ENCODE data around the gene SLC4A1.
A peak's percentile ranks its signal among the peaks of the same experiment; 100 is the strongest.

Gene SLC4A1

DNA sequence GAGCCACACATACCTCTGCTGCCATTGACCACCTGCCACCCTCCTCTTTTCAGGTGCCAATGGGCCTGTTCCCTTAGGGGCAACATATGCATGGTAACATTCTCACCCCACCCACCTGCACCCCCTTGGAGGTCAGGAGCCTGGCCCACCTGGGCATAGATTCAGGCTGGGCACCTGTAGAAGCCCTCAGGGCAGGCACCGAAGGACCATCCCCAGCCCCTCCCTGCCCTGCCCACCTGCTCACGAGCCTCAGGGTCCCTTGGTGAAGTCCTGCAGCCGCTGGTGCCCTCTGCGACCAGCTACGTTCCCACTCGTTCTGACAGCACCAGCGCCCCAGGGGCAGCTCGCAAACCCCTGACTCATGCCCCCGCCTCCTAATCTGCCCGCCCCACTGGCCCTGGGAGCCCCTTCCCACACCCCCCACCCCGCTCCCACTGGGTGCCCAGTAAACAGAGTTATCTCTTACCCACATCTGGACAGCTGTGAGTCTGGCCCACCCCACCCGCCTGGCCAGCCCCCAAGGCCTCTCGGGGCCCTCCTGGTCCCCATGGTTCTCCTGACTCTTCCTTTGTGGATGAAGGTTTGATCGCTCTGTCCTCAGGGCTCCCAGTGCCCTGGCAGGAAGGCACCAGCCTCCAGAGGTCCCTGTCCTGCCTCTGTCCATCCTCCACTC, at the start of gene SLC4A1:
SLC4A1 (minus strand) TSS at position 318 of the 673 bp plus-strand sequence. CDS start 5,269 bp downstream, outside the sequence.
- no peak within 1 kb of the TSS for H3K27ac ChIP-seq
- no peaks in the 10 kb centered on the region; a peak in 1 of 22 replicates for H4K20me1 ChIP-seq
- H3K4me2 ChIP-seq = peak within 1 kb of the TSS in 6 of 11 experiments; percentile 23 to 92 (median 84); a peak in 5 of 22 replicates
- H3K4me1 ChIP-seq = peaks cover 30 to 80% (median 63%) of the 10 kb centered on the region in 10 experiments
- TF ChIP-seq Cebpa-rat (IDR thresholded peaks at IDR 0.05) = no peak
- no peak within 1 kb of the TSS for H3K4me3 ChIP-seq
- no peaks in the 10 kb centered on the region for H3K36me3 ChIP-seq
- no peak within 1 kb of the TSS for H3K9ac ChIP-seq
- H3K9me3 ChIP-seq (replicated peaks in 1 of 11) = no peaks in the 10 kb centered on the region
- peaks cover 0 to 4% (median 0%) of the 10 kb centered on the region in 11 experiments; a peak in 1 of 22 replicates for H3K27me3 ChIP-seq

- peaks cover 34 to 51% (median 43%) of the 10 kb centered on the region in 11 experiments for H3K36me3 ChIP-seq
- peaks cover 56 to 63% (median 59%) of the 10 kb centered on the region in 11 experiments for H3K27me3 ChIP-seq
- peaks cover 0 to 12% (median 0%) of the 10 kb centered on the region in 10 experiments; a peak in 6 of 20 replicates for H3K4me1 ChIP-seq
- no peak overlapping the region for H3K27ac ChIP-seq
- peaks cover 0 to 12% (median 9%) of the 10 kb centered on the region in 11 experiments; a peak in 12 of 22 replicates for H3K9me3 ChIP-seq (replicated peaks in 1 of 11)
- no peak overlapping the region for H3K4me3 ChIP-seq
- H3K4me2 ChIP-seq = no peak overlapping the region
- no peak overlapping the region for H3K9ac ChIP-seq
- no peak for TF ChIP-seq Cebpa-rat (IDR thresholded peaks at IDR 0.05)
- peaks cover 0 to 88% (median 42%) of the 10 kb centered on the region in 11 experiments; a peak in 20 of 22 replicates for H4K20me1 ChIP-seq
Measured at GRCh38 chr17:44317545-44317944, 49.6 kb upstream of the SLC4A1 start.

GRCh38 chr17:44315760-44316731, 48.1 kb upstream of the SLC4A1 start:
- Histone ChIP-seq H3K27me3 (peaks cover 56 to 75% (median 69%) of the 10 kb centered on the region in 11 experiments), H3K4me2 (peak overlapping the region in 7 of 11 experiments; percentile 21 to 50 (median 27); a peak in 10 of 22 replicates), H4K20me1 (peaks cover 0 to 79% (median 38%) of the 10 kb centered on the region in 11 experiments; a peak in 19 of 22 replicates), H3K4me3 (peak overlapping the region in 2 of 10 experiments; percentile 28 to 29; a peak in 2 of 20 replicates), H3K4me1 (peaks cover 0 to 6% (median 0%) of the 10 kb centered on the region in 10 experiments; a peak in 6 of 20 replicates), H3K27ac (no peak overlapping the region), H3K9ac (0 out of 22 replicates have a peak overlapping the region, but pooled peaks of 1 of the 11 experiments have one; percentile 5), H3K36me3 (peaks cover 20 to 36% (median 28%) of the 10 kb centered on the region in 11 experiments), H3K9me3 (replicated peaks in 1 of 11) (peaks cover 0 to 12% (median 9%) of the 10 kb centered on the region in 11 experiments; a peak in 12 of 22 replicates)
- TF ChIP-seq Cebpa-rat (IDR thresholded peaks at IDR 0.05) = no peak

DNA sequence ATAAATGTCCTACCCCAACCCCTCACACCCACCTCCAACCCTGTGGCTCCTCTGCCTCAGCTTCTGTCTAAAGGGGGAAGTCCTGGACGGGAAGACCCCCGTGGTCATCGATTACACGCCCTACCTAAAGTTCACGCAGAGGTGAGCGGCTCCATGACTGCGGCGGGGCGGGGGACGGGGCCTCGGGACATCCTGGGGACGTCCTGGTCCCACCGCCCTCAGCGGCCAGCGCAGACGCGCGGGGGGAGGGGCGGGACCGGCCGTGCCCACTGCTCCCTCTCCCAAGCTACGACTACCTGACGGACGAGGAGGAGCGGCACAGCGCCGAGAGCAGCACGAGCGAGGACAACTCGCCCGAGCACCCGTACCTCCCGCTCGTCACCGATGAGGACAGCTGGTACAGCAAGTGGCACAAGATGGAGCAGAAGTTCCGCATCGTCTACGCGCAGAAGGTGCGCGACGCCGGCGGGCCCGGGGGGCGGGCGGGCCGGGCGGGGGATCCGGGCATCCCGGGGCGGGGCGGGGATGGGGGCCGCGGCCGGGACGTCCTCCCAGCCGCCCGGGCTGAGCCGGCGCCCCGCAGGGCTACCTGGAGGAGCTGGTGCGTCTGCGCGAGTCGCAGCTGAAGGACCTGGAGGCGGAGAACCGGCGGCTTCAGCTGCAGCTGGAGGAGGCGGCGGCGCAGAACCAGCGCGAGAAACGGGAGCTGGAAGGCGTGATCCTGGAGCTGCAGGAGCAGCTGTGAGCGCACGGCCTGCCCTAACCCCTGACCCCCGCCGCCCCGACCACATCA, 47.1 kb upstream of the SLC4A1 start:
- Histone ChIP-seq H3K27me3 (peaks cover 61 to 85% (median 79%) of the 10 kb centered on the region in 11 experiments), H4K20me1 (peaks cover 0 to 79% (median 29%) of the 10 kb centered on the region in 11 experiments; a peak in 18 of 22 replicates), H3K4me3 (peak overlapping the region in 2 of 10 experiments; percentile 28 to 29; a peak in 4 of 20 replicates), H3K9ac (no peak overlapping the region), H3K36me3 (peaks cover 10 to 26% (median 18%) of the 10 kb centered on the region in 11 experiments), H3K4me1 (peaks cover 0 to 11% (median 0%) of the 10 kb centered on the region in 10 experiments; a peak in 6 of 20 replicates), H3K9me3 (replicated peaks in 1 of 11) (peaks cover 0 to 12% (median 9%) of the 10 kb centered on the region in 11 experiments; a peak in 12 of 22 replicates), H3K4me2 (peak overlapping the region in 8 of 11 experiments; percentile 21 to 53 (median 42); a peak in 11 of 22 replicates), H3K27ac (no peak overlapping the region)
- no peak for TF ChIP-seq Cebpa-rat (IDR thresholded peaks at IDR 0.05)

DNA sequence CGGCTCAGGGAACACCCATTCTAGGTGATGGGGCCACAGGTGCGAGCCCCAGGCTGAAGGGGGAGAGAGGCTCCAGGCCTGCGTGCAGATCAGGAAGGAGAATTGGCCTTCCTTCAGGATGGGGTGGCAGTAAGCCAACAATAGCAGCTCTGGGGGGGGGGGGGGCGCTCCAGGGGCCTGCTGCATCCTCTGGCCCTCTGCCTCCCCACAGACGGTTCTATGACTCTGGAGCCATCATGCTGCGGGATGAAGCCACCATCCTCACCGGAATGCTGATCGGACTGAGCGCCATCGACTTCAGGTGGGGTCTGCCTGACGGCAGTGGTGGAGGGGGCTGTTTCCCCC, 46.6 kb upstream of the SLC4A1 start:
- Histone ChIP-seq H3K9ac (no peak overlapping the region), H3K27me3 (peaks cover 61 to 91% (median 85%) of the 10 kb centered on the region in 11 experiments), H3K4me3 (no peak overlapping the region; a peak in 1 of 20 replicates), H3K4me1 (peaks cover 0 to 17% (median 3%) of the 10 kb centered on the region in 10 experiments; a peak in 12 of 20 replicates), H3K27ac (no peak overlapping the region), H3K4me2 (no peak overlapping the region), H3K9me3 (replicated peaks in 1 of 11) (peaks cover 0 to 12% (median 9%) of the 10 kb centered on the region in 11 experiments; a peak in 12 of 22 replicates), H3K36me3 (peaks cover 4 to 20% (median 12%) of the 10 kb centered on the region in 11 experiments; a peak in 21 of 22 replicates), H4K20me1 (peaks cover 0 to 79% (median 24%) of the 10 kb centered on the region in 11 experiments; a peak in 17 of 22 replicates)
- no peak for TF ChIP-seq Cebpa-rat (IDR thresholded peaks at IDR 0.05)

DNA sequence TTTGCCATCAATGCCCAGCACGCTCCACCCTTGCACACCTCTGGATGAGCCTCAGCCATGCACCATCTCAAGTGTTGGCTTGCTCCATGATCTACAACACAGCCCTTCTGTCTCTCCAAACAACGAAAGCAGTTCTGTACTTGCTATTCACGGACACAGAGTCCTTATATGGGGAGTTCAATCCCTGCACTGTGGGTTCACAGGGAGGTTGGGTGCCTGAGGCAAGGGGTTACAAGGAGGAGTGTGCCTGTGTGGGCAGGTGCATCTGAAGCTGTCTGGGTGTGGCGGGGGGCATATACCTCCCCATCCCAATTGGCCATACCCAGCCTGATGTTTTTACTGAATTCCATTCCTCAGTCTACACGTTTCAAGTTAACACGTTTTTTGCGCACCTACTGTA, 46.1 kb upstream of the SLC4A1 start:
- peaks cover 0 to 77% (median 22%) of the 10 kb centered on the region in 11 experiments; a peak in 16 of 22 replicates for H4K20me1 ChIP-seq
- H3K4me1 ChIP-seq = peaks cover 0 to 21% (median 7%) of the 10 kb centered on the region in 10 experiments; a peak in 15 of 20 replicates
- no peak overlapping the region for H3K27ac ChIP-seq
- no peak overlapping the region for H3K4me2 ChIP-seq
- H3K4me3 ChIP-seq = no peak overlapping the region
- H3K9ac ChIP-seq = no peak overlapping the region
- peaks cover 61 to 95% (median 85%) of the 10 kb centered on the region in 11 experiments for H3K27me3 ChIP-seq
- no peak for TF ChIP-seq Cebpa-rat (IDR thresholded peaks at IDR 0.05)
- peaks cover 0 to 12% (median 9%) of the 10 kb centered on the region in 11 experiments; a peak in 12 of 22 replicates for H3K9me3 ChIP-seq (replicated peaks in 1 of 11)
- H3K36me3 ChIP-seq = peaks cover 0 to 16% (median 7%) of the 10 kb centered on the region in 11 experiments; a peak in 15 of 22 replicates

- Histone ChIP-seq H3K4me2 (no peak overlapping the region), H3K27ac (no peak overlapping the region), H3K4me3 (no peak overlapping the region), H4K20me1 (peaks cover 0 to 62% (median 13%) of the 10 kb centered on the region in 11 experiments; a peak in 14 of 22 replicates), H3K36me3 (peaks cover 0 to 2% (median 0%) of the 10 kb centered on the region in 11 experiments; a peak in 1 of 22 replicates), H3K4me1 (peaks cover 4 to 31% (median 14%) of the 10 kb centered on the region in 10 experiments), H3K27me3 (peaks cover 56 to 89% (median 80%) of the 10 kb centered on the region in 11 experiments), H3K9ac (no peak overlapping the region), H3K9me3 (replicated peaks in 1 of 11) (peaks cover 0 to 7% (median 5%) of the 10 kb centered on the region in 11 experiments; a peak in 12 of 22 replicates)
- TF ChIP-seq Cebpa-rat (IDR thresholded peaks at IDR 0.05) = no peak
Measured at GRCh38 chr17:44312396-44313104, 44.6 kb upstream of the SLC4A1 start.
